DND-41 (cell line): ENCODE results near the gene ZSCAN26.

ENCODE experiments used
- ATAC-seq: fragments of 200-7000 bp; cut with Tn5 transposase; 3 replicates; pipeline ENCODE4 v1.9.1; 2021; ENCODE audit warnings: low read depth; ENCODE audit not compliant: insufficient read depth
- DNase-seq: peaks from one replicate; pipeline ENCODE4 v3.0.0-alpha.2; 2020
- H2AFZ ChIP-seq: 2 replicates; pipeline ENCODE4 v1.6.0; 2012; ENCODE audit warnings: low read depth, low read length
- H3K27ac ChIP-seq: 2 replicates; pipeline ENCODE4 v1.5.1; 2012; ENCODE audit warnings: low read length, inconsistent platforms
- H3K27me3 ChIP-seq: fragments of 200-600 bp; sonication (generic); 2 replicates; pipeline ENCODE4 v1.6.0; 2012; ENCODE audit warnings: low read length, mild to moderate bottlenecking, inconsistent platforms; ENCODE audit not compliant: insufficient read depth, poor library complexity
- H3K36me3 ChIP-seq: 2 replicates; pipeline ENCODE4 v1.5.1; 2012; ENCODE audit warnings: low read length, inconsistent platforms; ENCODE audit not compliant: insufficient read depth
- H3K4me1 ChIP-seq: 2 replicates; pipeline ENCODE4 v1.5.1; 2012; ENCODE audit warnings: mild to moderate bottlenecking, low read length; ENCODE audit not compliant: insufficient read depth
- H3K4me2 ChIP-seq: 2 replicates; pipeline ENCODE4 v1.6.0; 2012; ENCODE audit warnings: mild to moderate bottlenecking, moderate library complexity, low read length, inconsistent platforms; ENCODE audit not compliant: insufficient read depth
- H3K4me3 ChIP-seq, 2 experiments: fragments of 200-600 bp in 1 of 2; shearing (Covaris generic) in 1 of 2; 2 replicates each; pipeline ENCODE4 v1.5.1; 2012 to 2016; ENCODE audit warnings: inconsistent platforms in 2 of 2, low read length in 2 of 2, mild to moderate bottlenecking in 2 of 2, low read depth in 1 of 2, moderate library complexity in 1 of 2
- H3K79me2 ChIP-seq: 2 replicates; pipeline ENCODE4 v1.6.0; 2012; ENCODE audit warnings: low read length, inconsistent platforms; ENCODE audit not compliant: insufficient read depth
- H3K9ac ChIP-seq: 2 replicates; pipeline ENCODE4 v1.6.0; 2012; ENCODE audit warnings: low read depth, mild to moderate bottlenecking, inconsistent platforms, low read length, moderate library complexity
- H3K9me3 ChIP-seq: 2 replicates; pipeline ENCODE4 v1.5.1; 2012; ENCODE audit warnings: low read length, moderate library complexity, mild to moderate bottlenecking, inconsistent platforms; ENCODE audit not compliant: insufficient read depth, severe bottlenecking
- H4K20me1 ChIP-seq: 2 replicates; pipeline ENCODE4 v1.6.0; 2012; ENCODE audit warnings: low read length; ENCODE audit not compliant: insufficient read depth
- EZH2 ChIP-seq: IDR thresholded peaks from 3 replicates; pipeline ENCODE4 v1.6.1; 2012; ENCODE audit warnings: borderline replicate concordance, low read depth, mild to moderate bottlenecking, moderate library complexity, low read length, inconsistent platforms; ENCODE audit not compliant: severe bottlenecking
- TF ChIP-seq, protein P1 (sequence below): IDR thresholded peaks from 2 replicates; pipeline ENCODE4 v1.5.1; 2012; ENCODE audit warnings: borderline replicate concordance, low read length, moderate library complexity, mild to moderate bottlenecking; ENCODE audit not compliant: poor library complexity, severe bottlenecking; ENCODE audit errors: extremely low read depth

ZSCAN26 gene

DNA sequence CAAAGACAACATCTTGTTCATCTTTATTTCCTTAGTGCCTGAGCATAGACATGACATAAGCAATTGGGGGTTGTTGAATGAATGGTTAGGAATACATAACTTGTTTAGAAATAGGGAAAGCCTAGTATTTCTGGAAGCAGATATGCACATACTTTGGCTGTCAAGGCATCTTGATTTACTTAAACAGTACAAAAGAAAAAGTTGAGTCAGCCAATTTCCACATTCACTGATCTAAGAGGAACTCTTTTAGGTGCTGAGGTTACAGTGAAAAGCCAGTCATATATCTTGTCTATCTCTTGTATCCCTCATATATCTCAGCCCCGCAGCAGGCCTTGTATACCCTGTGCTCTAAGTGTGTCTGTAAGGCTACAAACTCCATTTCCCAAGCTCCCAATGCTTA is 26.5 kb upstream of the ZSCAN26 start:
- Histone ChIP-seq H3K4me3 (no peak overlapping the region), H3K9ac (no peak overlapping the region), H4K20me1 (no peaks in the 10 kb centered on the region), H3K79me2 (no peaks in the 10 kb centered on the region), H3K4me2 (no peak overlapping the region), H3K4me1 (no peaks in the 10 kb centered on the region), H3K9me3 (no peaks in the 10 kb centered on the region), H3K27me3 (no peaks in the 10 kb centered on the region), H3K27ac (no peak overlapping the region), H2AFZ (no peak overlapping the region), H3K36me3 (peaks cover 13% of the 10 kb centered on the region; the same call in 1 of the 2 replicates)
- ATAC-seq (no peak), DNase-seq (no peak)
- TF ChIP-seq, protein P1, sequence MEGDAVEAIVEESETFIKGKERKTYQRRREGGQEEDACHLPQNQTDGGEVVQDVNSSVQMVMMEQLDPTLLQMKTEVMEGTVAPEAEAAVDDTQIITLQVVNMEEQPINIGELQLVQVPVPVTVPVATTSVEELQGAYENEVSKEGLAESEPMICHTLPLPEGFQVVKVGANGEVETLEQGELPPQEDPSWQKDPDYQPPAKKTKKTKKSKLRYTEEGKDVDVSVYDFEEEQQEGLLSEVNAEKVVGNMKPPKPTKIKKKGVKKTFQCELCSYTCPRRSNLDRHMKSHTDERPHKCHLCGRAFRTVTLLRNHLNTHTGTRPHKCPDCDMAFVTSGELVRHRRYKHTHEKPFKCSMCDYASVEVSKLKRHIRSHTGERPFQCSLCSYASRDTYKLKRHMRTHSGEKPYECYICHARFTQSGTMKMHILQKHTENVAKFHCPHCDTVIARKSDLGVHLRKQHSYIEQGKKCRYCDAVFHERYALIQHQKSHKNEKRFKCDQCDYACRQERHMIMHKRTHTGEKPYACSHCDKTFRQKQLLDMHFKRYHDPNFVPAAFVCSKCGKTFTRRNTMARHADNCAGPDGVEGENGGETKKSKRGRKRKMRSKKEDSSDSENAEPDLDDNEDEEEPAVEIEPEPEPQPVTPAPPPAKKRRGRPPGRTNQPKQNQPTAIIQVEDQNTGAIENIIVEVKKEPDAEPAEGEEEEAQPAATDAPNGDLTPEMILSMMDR, result no peak
- no peak for TF ChIP-seq EZH2

DNA sequence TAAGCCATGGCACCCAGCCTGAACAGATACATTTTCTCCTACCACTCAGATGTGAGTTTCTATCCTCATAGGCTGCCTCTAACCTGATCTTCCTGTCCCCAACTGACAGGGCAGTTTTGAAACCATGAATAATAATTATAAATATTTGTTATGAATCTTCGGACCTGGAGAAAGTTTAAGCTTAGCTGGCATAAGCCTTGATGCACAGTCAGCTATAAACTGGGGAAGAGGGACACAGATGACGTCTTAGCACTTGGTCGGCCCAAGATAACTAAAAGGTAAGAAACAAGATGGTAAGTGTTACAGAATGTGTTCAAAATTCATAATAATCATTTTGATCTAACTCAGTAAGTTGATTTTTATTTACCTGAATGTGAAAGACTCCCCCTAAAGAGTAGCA is 23.0 kb upstream of the ZSCAN26 start:
- H3K4me3 ChIP-seq, result no peak overlapping the region
- no peak overlapping the region for H3K4me2 ChIP-seq

DNA sequence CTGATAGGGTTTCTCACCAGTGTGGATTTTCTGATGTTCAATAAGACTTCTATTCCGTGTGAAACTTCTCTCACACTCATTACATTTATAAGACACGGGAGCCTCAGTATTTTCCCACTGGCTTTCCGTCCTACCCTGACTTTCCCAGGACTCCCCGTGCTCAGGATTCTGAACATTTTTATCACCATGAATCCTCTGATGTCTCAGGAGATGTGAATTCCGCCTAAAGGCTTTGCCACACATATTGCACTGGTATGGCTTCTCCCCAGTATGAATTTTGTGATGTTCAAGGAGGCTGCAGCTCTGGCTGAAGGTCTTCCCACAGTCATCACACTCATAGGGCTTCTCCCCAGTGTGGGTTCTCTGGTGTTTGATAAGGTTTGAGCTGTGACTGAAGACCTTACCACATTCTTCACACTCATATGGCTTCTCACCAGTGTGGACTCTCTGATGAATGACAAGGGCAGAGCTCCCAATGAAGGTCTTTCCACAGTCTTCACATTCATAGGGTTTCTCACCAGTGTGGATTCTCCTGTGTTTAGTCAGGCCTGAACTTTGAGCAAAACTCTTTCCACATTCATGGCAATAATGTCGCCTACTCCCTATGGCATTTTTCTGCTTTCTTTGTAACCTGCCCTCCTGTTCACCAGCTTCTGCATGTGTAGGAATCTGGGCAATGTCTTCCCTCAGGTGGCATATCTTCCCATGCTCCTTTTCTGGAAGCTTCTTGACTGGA is 21.6 kb upstream of the ZSCAN26 start:
- Histone ChIP-seq H3K36me3 (peaks cover 39% of the 10 kb centered on the region), H3K27ac (no peak overlapping the region), H3K9me3 (no peaks in the 10 kb centered on the region), H3K9ac (no peak overlapping the region), H3K79me2 (peaks cover 2% of the 10 kb centered on the region; the same call in 1 of the 2 replicates), H3K4me2 (no peak overlapping the region), H3K4me1 (peaks cover 6% of the 10 kb centered on the region; the same call in 1 of the 2 replicates), H2AFZ (no peak overlapping the region), H3K4me3 (no peak overlapping the region), H3K27me3 (no peaks in the 10 kb centered on the region), H4K20me1 (no peaks in the 10 kb centered on the region)
- ATAC-seq (no peak), DNase-seq (no peak)
- TF ChIP-seq, protein P1, result no peak
- TF ChIP-seq EZH2, result no peak

More for the DNA sequence above, 23.0 kb upstream of the ZSCAN26 start:
- no peaks in the 10 kb centered on the region for H3K9me3 ChIP-seq
- DNase-seq (no peak), ATAC-seq (no peak)
- no peaks in the 10 kb centered on the region for H3K79me2 ChIP-seq
- no peaks in the 10 kb centered on the region for H3K27me3 ChIP-seq
- TF ChIP-seq EZH2, result no peak
- TF ChIP-seq, protein P1, result no peak
- no peaks in the 10 kb centered on the region for H3K4me1 ChIP-seq
- no peaks in the 10 kb centered on the region for H4K20me1 ChIP-seq
- H2AFZ ChIP-seq, result no peak overlapping the region
- peaks cover 34% of the 10 kb centered on the region for H3K36me3 ChIP-seq
- H3K9ac ChIP-seq, result no peak overlapping the region
- no peak overlapping the region for H3K27ac ChIP-seq

DNA sequence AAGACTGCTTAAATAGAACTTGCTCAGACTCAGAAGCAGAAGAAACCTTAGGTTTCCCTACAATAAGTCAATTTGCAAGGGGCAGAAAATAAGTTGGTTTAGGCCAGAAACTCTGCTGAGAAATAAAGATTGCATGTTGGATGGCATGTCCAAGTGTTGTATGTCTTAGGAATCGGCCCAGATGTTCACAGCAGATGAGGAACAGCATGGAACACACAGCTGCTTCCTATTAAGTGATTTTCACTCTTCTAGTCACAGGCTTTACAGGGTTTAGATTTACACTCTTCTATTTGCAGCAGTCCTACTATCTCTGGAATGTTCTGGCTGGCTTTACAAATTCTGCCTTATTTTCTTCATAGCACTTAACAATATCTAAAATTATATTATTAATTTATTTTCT is 18.0 kb upstream of the ZSCAN26 start:
- TF ChIP-seq, protein P1, result no peak
- no peak for TF ChIP-seq EZH2
- no peak overlapping the region for H2AFZ ChIP-seq
- H3K27ac ChIP-seq, result no peak overlapping the region
- peaks cover 22% of the 10 kb centered on the region for H3K79me2 ChIP-seq
- no peak overlapping the region for H3K9ac ChIP-seq
- no peak for ATAC-seq
- no peaks in the 10 kb centered on the region for H3K9me3 ChIP-seq
- no peaks in the 10 kb centered on the region for H3K27me3 ChIP-seq
- H4K20me1 ChIP-seq, result no peaks in the 10 kb centered on the region
- no peak overlapping the region for H3K4me2 ChIP-seq
- H3K36me3 ChIP-seq, result peaks cover 39% of the 10 kb centered on the region
- DNase-seq, result no peak
- H3K4me1 ChIP-seq, result peaks cover 27% of the 10 kb centered on the region
- no peak overlapping the region for H3K4me3 ChIP-seq
